H1 (cell line): Measurements from ENCODE around the gene CREB3L1. TPM values are rescaled to one million over a fixed set of nuclear protein-coding genes. Genes with fewer than 3 reads are reported as not detected.

Experiments used
- CTCF ChIA-PET: fragments of 300-600 bp; sonication (Branson Sonifier 250); formaldehyde crosslinking; loops from one replicate; lab custom pipeline; 2021; ENCODE audit not compliant: partially characterized antibody; lab: Charles Lee
- POLR2A ChIA-PET: fragments of 300-600 bp; sonication (Branson Sonifier 250); formaldehyde crosslinking; loops from one replicate; lab custom pipeline; 2021; ENCODE audit warnings: inconsistent platforms; ENCODE audit not compliant: partially characterized antibody; lab: Charles Lee
- DNase-seq, 2 experiments: peaks; one replicate each; pipeline versions ENCODE4 v3.0.0 to v3.0.0-alpha.2; 2010 to 2022; ENCODE audit warnings: low spot score in 2 of 2, low read depth in 1 of 2, mixed read lengths in 1 of 2
- FAIRE-seq: peaks from 2 replicates; lab custom pipeline; 2011; peaks lifted over from hg19 to GRCh38; lab: Jason Lieb, UNC
- H2AFZ ChIP-seq: 2 replicates; pipeline ENCODE4 v1.8.1; 2012; ENCODE audit warnings: low read length, inconsistent platforms
- H2AK5ac ChIP-seq: 2 replicates; pipeline ENCODE4 v1.6.1; 2013; ENCODE audit warnings: low read depth, low read length
- H2BK120ac ChIP-seq: replicated peaks from 2 replicates; pipeline ENCODE3; 2013; ENCODE audit warnings: low read depth, low read length, inconsistent platforms
- H2BK12ac ChIP-seq: 2 replicates; pipeline ENCODE4 v1.6.1; 2013; ENCODE audit warnings: low read depth, low read length
- H2BK15ac ChIP-seq: 2 replicates; pipeline ENCODE4 v1.6.1; 2013; ENCODE audit warnings: low read length
- H2BK20ac ChIP-seq: 2 replicates; pipeline ENCODE4 v1.6.1; 2013; ENCODE audit warnings: low read length
- H2BK5ac ChIP-seq: 2 replicates; pipeline ENCODE4 v1.6.1; 2013; ENCODE audit warnings: low read depth, low read length
- H3K14ac ChIP-seq: 2 replicates; pipeline ENCODE4 v1.6.1; 2013; ENCODE audit warnings: inconsistent platforms; ENCODE audit not compliant: insufficient read length
- H3K18ac ChIP-seq: 2 replicates; pipeline ENCODE4 v1.6.1; 2013; ENCODE audit warnings: low read length; ENCODE audit errors: extremely low read depth
- H3K23ac ChIP-seq: 2 replicates; pipeline ENCODE4 v1.6.1; 2013; ENCODE audit warnings: inconsistent platforms; ENCODE audit not compliant: insufficient read length
- H3K23me2 ChIP-seq: 2 replicates; pipeline ENCODE4 v1.6.1; 2013; ENCODE audit warnings: low read depth, low read length
- H3K27ac ChIP-seq: 2 replicates; pipeline ENCODE4 v1.6.1; 2011; ENCODE audit warnings: low read depth, low read length, inconsistent platforms
- H3K27me3 ChIP-seq, 4 experiments: replicated peaks in 1 of 4; 1 replicate in 1 of 4; 2 replicates in 3 of 4; pipeline versions ENCODE4 v1.6.1 to v1.8.1; 2011 to 2013; ENCODE audit warnings: low read length in 3 of 4, mild to moderate bottlenecking in 3 of 4, inconsistent platforms in 2 of 4, mixed read lengths in 2 of 4, moderate library complexity in 1 of 4; ENCODE audit not compliant: control insufficient read depth in 3 of 4, insufficient read depth in 3 of 4; ENCODE audit errors: extremely low read depth in 1 of 4
- H3K36me3 ChIP-seq, 4 experiments: 2 replicates each; pipeline versions ENCODE4 v1.6.1 to v1.8.1; 2011 to 2013; ENCODE audit warnings: mild to moderate bottlenecking in 4 of 4, low read length in 3 of 4, moderate library complexity in 2 of 4, control low read depth in 1 of 4, inconsistent platforms in 1 of 4; ENCODE audit not compliant: insufficient read depth in 4 of 4, control insufficient read depth in 2 of 4
- H3K4ac ChIP-seq: replicated peaks from 2 replicates; pipeline ENCODE3; 2013; ENCODE audit warnings: low read length, low read depth, mixed read lengths, inconsistent platforms; ENCODE audit not compliant: insufficient read length
- H3K4me1 ChIP-seq, 4 experiments: replicated peaks in 1 of 4; 1 replicate in 1 of 4; 2 replicates in 3 of 4; pipeline versions ENCODE4 v1.6.1 to v1.8.1; 2011 to 2013; ENCODE audit warnings: low read length in 3 of 4, inconsistent platforms in 2 of 4, mixed read lengths in 1 of 4; ENCODE audit not compliant: insufficient read depth in 4 of 4, control insufficient read depth in 3 of 4
- H3K4me2 ChIP-seq, 2 experiments: 2 replicates each; pipeline versions ENCODE4 v1.6.1 to v1.8.1; 2011 to 2013; ENCODE audit warnings: low read depth in 2 of 2, low read length in 2 of 2, control low read depth in 1 of 2, inconsistent platforms in 1 of 2, mild to moderate bottlenecking in 1 of 2; ENCODE audit not compliant: insufficient read depth in 1 of 2
- H3K4me3 ChIP-seq, 4 experiments: fragments of 200-600, 300-600 bp in 1 of 4; sonication (generic), shearing (Covaris generic), sonication (Bioruptor Twin) in 1 of 4; 2 replicates each; pipeline versions ENCODE4 v1.5.1 to v1.8.1; 2011 to 2016; ENCODE audit warnings: low read length in 4 of 4, low read depth in 3 of 4, control low read depth in 2 of 4, inconsistent platforms in 2 of 4, mild to moderate bottlenecking in 2 of 4, mixed read lengths in 1 of 4, moderate library complexity in 1 of 4; ENCODE audit not compliant: insufficient read depth in 2 of 4; ENCODE audit errors: extremely low read depth in 1 of 4
- H3K56ac ChIP-seq: replicated peaks from 2 replicates; pipeline ENCODE3; 2013; ENCODE audit warnings: low read depth, mild to moderate bottlenecking, mixed read lengths, low read length, inconsistent platforms; ENCODE audit not compliant: insufficient read length
- H3K79me1 ChIP-seq: 2 replicates; pipeline ENCODE4 v1.6.1; 2013; ENCODE audit warnings: low read depth, low read length, control low read depth
- H3K79me2 ChIP-seq, 2 experiments: 2 replicates each; pipeline versions ENCODE4 v1.6.1 to v1.8.1; 2012 to 2013; ENCODE audit warnings: low read length in 2 of 2, mild to moderate bottlenecking in 2 of 2, inconsistent platforms in 1 of 2; ENCODE audit not compliant: insufficient read depth in 2 of 2, control insufficient read depth in 1 of 2
- H3K9ac ChIP-seq, 4 experiments: replicated peaks in 1 of 4; 1 replicate in 1 of 4; 2 replicates in 3 of 4; pipeline versions ENCODE4 v1.6.1 to v1.8.1; 2011 to 2013; ENCODE audit warnings: low read depth in 3 of 4, low read length in 3 of 4, control low read depth in 2 of 4, mild to moderate bottlenecking in 2 of 4, moderate library complexity in 2 of 4, inconsistent platforms in 1 of 4; ENCODE audit errors: extremely low read depth in 1 of 4
- H3K9me3 ChIP-seq, 2 experiments: 2 replicates each; pipeline versions ENCODE4 v1.6.1 to v1.8.1; 2012 to 2013; ENCODE audit warnings: mild to moderate bottlenecking in 2 of 2, moderate library complexity in 2 of 2, control low read depth in 1 of 2, inconsistent platforms in 1 of 2, low read depth in 1 of 2, low read length in 1 of 2, mixed read lengths in 1 of 2; ENCODE audit not compliant: insufficient read depth in 2 of 2
- H4K20me1 ChIP-seq, 2 experiments: replicated peaks in 1 of 2; 2 replicates each; pipeline versions ENCODE3 to v1.8.1; 2011 to 2013; ENCODE audit warnings: inconsistent platforms in 2 of 2, low read length in 2 of 2, mild to moderate bottlenecking in 1 of 2; ENCODE audit not compliant: insufficient read depth in 2 of 2, control insufficient read depth in 1 of 2
- H4K5ac ChIP-seq: 2 replicates; pipeline ENCODE4 v1.6.1; 2013; ENCODE audit warnings: low read length, low read depth, mixed read lengths, inconsistent platforms; ENCODE audit not compliant: insufficient read length
- H4K8ac ChIP-seq: 2 replicates; pipeline ENCODE4 v1.8.0; 2013; ENCODE audit warnings: mild to moderate bottlenecking, moderate library complexity, low read length, inconsistent platforms; ENCODE audit not compliant: insufficient read depth; ENCODE audit errors: extremely low read depth
- H4K91ac ChIP-seq: replicated peaks from 2 replicates; pipeline ENCODE3; 2013; ENCODE audit warnings: low read length, mixed read lengths, inconsistent platforms; ENCODE audit not compliant: insufficient read length
- EGR1 ChIP-seq: IDR thresholded peaks from 2 replicates; pipeline ENCODE4 v1.6.1; 2011; ENCODE audit warnings: low read depth, low read length, borderline replicate concordance
- USF2 ChIP-seq: IDR thresholded peaks from 2 replicates; pipeline ENCODE4 v1.6.1; 2011; ENCODE audit warnings: low read length, improper control_type of control experiment
- WGBS, 2 experiments: shearing (Covaris generic) in 1 of 2; methylation state at CpG; one replicate each; pipeline versions ENCODE4 v1.1.6 to v1.1.7; 2013 to 2015; ENCODE audit warnings: low lambda C conversion rate in 2 of 2, mixed read lengths in 2 of 2, inconsistent platforms in 1 of 2, low coverage in 1 of 2, missing lambda C conversion rate in 1 of 2; ENCODE audit not compliant: insufficient replicate concordance in 2 of 2, insufficient coverage in 1 of 2, insufficient read length in 1 of 2; ENCODE audit errors: extremely low coverage in 1 of 2, missing lambda C conversion rate in 1 of 2; 5-methylcytosine and 5-hydroxymethylcytosine counted together
- polyA plus RNA-seq, 7 experiments: library from polyadenylated mRNA; depleted of rRNA in 3 of 7; stranded (reverse) in 5 of 7; unstranded in 2 of 7; fragments of >200 nt in 5 of 7; fragments of 200-250 nt in 2 of 7; gene quantifications; 1 replicate in 5 of 7; 2 replicates in 1 of 7; 4 replicates in 1 of 7; pipeline versions ENCODE4 v1.2.1 to v1.2.3, GENCODE V29; 2011 to 2013; ENCODE audit warnings: missing spikeins in 2 of 7, mixed read lengths in 2 of 7
- total RNA-seq: library from RNA; stranded (reverse); fragmentation: NEBNext Ultra II Directional; extraction: Animal tissue kit (Norgen Biotek cat#: 25700); gene quantifications from 2 replicates; pipeline ENCODE4 v1.2.1, GENCODE V29; 2021

CREB3L1 gene
- total and polyA plus RNA-seq, 2 of the 8 experiments (the other 6 are each of a cell fraction or from before 2014, with no cell fraction given): 4.1 to 12.7 TPM

- CTCF ChIA-PET: interaction anchor here (0.5 to 44.5 kb wide), 11 partner anchors 6 to 389 kb away, joined by 3 to 1004 read pairs (median 15); partner anchors contain the start of genes DGKZ and MDK
- H3K9me3 ChIP-seq: no peaks in the 10 kb centered on the region
- no peak overlapping the region for H3K4me2 ChIP-seq
- H2AK5ac ChIP-seq: no peak overlapping the region
- peak overlapping the region; percentile 9; the same call in 1 of the 2 replicates for H4K8ac ChIP-seq
- no peak overlapping the region for H3K4ac ChIP-seq
- no peaks in the 10 kb centered on the region for H3K36me3 ChIP-seq
- no peaks in the 10 kb centered on the region for H3K27me3 ChIP-seq
- no peak overlapping the region for H2BK15ac ChIP-seq
- no peak overlapping the region for H3K23ac ChIP-seq
- H4K20me1 ChIP-seq: peaks cover 13 to 34% of the 10 kb centered on the region in 2 experiments
- H4K91ac ChIP-seq: no peak overlapping the region
- FAIRE-seq: no peak
- no peak overlapping the region for H3K18ac ChIP-seq
- H2BK120ac ChIP-seq: no peak overlapping the region
- no peak overlapping the region for H3K56ac ChIP-seq
- H3K27ac ChIP-seq: no peak overlapping the region
- peak; percentile 57; the same call in 1 of the 2 replicates for TF ChIP-seq EGR1
- TF ChIP-seq USF2: no peak
- H3K4me1 ChIP-seq: peaks cover 7 to 37% (median 23%) of the 10 kb centered on the region in 4 experiments
- H3K14ac ChIP-seq: no peak overlapping the region
- WGBS, 2 experiments: 79% methylated on average over 8 of the region's 9 CpGs; no CpG with 5 or more reads in 1 of the 2 experiments
- H2BK12ac ChIP-seq: no peak overlapping the region
- H3K79me1 ChIP-seq: peaks cover 27% of the 10 kb centered on the region
- H4K5ac ChIP-seq: no peak overlapping the region
- 0 out of 2 replicates have a peak overlapping the region, but pooled peaks have one; percentile 71 for H2BK5ac ChIP-seq
- POLR2A ChIA-PET: interaction anchor here (0.5 to 8.1 kb wide), 5 partner anchors 10 to 33 kb away, joined by 3 to 69 read pairs (median 3); no protein-coding TSS in a partner anchor
- no peak overlapping the region for H2AFZ ChIP-seq
- H3K4me3 ChIP-seq: no peak overlapping the region
- no peak overlapping the region for H3K9ac ChIP-seq
- H3K23me2 ChIP-seq: no peaks in the 10 kb centered on the region
- H2BK20ac ChIP-seq: no peak overlapping the region
- no peak for DNase-seq
- peaks cover 0 to 86% of the 10 kb centered on the region in 2 experiments; a peak in 3 of 4 replicates for H3K79me2 ChIP-seq
Observed at GRCh38 chr11:46353698-46354097, 76.2 kb downstream of the CREB3L1 start.
